ENCODE results near the gene UGT2B10.

Gene UGT2B10

DNA sequence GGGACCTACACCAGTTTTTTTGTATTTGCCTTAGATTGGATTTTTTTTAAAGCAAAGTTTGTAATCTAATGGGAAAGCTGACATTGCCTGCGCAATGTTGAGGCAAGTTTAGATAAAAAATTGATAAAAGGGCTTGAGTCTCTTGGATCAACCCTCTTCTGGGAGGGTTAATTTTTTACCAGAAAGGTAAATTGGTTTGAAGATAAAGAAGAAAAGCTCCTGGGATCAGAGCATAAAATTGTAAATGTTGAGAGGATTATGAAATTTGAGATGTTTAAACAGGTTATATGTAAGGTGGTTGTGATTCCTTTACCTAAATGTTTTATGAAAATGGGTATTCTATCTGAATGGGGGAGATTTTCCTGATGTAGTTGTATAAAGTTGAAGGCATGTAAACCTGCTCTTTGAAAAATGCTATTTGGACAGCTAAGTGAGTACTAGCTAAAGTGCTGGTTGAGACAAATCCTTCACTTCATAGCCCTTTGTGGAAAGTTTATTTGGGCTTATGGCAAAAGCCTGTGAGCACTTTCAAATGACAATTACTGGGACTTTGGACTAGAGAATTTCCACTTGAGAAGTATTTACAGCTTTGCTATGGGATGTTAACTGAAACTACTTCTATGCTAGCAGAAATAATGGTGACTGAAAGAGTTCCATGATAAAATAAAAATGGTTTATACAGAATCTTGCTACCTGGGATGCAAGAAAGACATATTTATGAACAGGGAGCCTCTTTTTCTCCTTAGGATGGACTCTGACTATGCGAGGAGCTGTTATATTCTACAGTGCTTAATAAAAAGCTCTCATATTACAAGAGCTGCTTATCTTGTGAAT, 56.2 kb downstream of the UGT2B10 start:
- no peak for DNase-seq

DNA sequence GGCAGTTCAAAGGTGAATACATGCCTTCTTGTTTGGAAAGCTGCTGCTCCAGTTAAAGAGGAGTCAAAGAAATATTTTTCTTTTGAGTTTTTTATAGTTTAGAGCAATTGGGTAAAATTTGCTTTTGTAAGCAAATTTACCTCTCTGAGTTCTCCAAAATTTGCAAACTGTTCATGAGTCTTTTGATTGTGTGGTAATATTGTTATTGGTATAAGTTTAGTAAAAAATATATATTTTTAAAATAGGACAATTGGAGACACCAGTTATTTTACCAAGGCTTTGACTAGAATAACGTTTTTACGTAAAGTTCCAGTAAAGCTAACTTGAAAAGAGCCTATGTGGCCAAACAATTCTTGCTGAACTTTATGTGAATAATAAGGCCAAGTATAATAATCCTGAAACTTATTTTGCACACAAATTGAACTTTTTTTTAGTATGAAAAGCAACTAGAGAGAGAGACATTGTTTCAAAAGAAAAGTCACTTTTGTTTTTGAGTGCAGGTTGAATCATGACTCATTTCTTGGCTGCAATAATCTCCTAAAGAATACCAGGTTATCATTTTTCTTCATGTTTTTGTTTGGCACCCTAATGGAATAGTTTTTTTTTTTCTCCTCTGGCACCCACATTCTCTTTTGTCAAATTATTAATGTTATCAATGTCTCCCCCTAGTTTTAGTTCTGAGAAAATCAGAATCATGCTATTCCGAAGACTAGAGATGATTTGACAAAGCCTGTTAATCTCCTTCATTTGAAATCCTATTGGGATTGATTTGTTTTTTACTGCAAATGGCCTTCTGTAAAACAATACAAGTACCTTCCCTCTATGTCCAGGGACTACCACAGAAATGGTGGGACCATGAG, 57.1 kb downstream of the UGT2B10 start:
- DNase-seq = no peak

DNA sequence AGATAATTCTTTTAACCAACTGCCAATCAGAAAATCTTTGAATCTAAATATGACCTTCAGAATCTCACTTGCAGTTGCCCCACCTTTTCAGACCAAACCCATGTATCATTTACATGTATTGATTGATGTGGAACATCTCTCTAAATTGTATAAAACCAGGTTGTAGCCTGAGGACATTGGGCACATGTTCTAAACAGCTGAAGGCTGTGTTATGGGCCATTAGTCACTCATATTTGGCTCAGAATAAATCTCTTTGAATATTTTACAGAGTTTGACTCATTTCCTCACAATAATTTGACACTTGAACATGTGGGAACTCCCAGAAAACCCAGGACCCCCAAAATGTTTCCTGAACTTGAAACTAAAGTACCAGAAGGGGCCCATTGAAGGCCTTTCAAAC, 58.7 kb downstream of the UGT2B10 start:
- no peak for DNase-seq

DNA sequence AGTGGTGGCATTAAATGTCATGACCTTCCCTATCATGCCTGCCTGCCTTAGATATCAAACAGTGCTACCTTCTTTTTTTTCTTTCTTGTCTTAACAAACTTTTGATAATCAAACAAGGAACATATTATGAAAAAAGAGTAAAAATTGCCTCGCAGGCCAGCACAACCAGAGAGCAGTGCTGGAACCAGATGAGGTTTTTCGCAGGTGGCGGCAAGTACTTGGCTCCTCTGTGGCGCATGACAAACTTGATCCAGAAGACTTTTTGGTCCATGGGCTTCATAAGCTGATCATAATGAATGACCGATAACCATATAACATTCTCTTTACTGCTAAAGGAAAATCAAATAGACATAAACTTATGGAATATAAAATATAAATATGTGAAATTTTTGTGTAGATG, 61.8 kb downstream of the UGT2B10 start:
- no peak for DNase-seq

DNA sequence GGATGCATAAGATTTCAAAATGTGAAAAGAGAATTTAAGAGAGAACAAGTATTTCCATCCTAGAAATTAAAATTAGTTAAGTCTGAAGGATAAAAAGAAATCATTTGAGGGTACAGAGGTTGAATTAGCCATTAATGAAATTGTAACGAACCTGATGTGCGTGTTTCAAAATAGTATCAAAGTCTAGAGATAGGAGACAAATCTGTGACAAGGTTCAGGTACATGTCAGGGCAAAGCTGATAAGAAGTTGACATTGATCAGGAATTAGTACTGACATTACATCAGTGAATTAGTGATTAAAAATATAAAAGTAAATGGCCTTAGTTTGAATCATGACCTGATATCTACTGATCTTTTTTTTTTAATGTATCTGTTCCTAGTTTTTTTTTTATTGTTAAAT, 62.3 kb downstream of the UGT2B10 start:
- DNase-seq = no peak

Measured in eye (tissue), 1 donor.